Measurements from ENCODE around the gene EPN2. TPM values are rescaled to one million over a fixed set of nuclear protein-coding genes. Genes with fewer than 3 reads are reported as not detected.

Gene EPN2
- total and polyA plus RNA-seq, 9 donors = 21.6 to 68.9 (median 52.7) TPM

- 59 to 68% (median 64%) methylated on average over 14 of the region's 14 CpGs for WGBS, 3 donors
- Histone ChIP-seq H3K9me3 (no peaks in the 10 kb centered on the region), H3K27ac (no peak overlapping the region), H3K36me3 (no peaks in the 10 kb centered on the region), H3K27me3 (no peaks in the 10 kb centered on the region), H3K4me1 (ENCODE audit: insufficient read depth) (peaks cover 2% of the 10 kb centered on the region), H3K4me3 (no peak overlapping the region)
- peak in 3 of 5 donors; percentile 19 to 36 (median 31) for DNase-seq
- intact Hi-C loops (cut with DNase I) = loop anchor here (1.0 to 10.0 kb wide), 5 partner anchors 82 to 402 kb away; no protein-coding TSS in a partner anchor
- TF ChIP-seq EP300 (IDR thresholded peaks at IDR 0.05) = no peak
- no peak for TF ChIP-seq CTCF (IDR thresholded peaks at IDR 0.05)
- TF ChIP-seq POLR2A (IDR thresholded peaks at IDR 0.05) = no peak
Measured at GRCh38 chr17:19364699-19365498, 127.7 kb downstream of the EPN2 start.

GRCh38 chr17:19365499-19365817 lies 128.3 kb downstream of the EPN2 start:
- Histone ChIP-seq H3K4me1 (ENCODE audit: insufficient read depth) (peaks cover 2% of the 10 kb centered on the region), H3K9me3 (no peaks in the 10 kb centered on the region), H3K4me3 (no peak overlapping the region), H3K27ac (no peak overlapping the region), H3K27me3 (no peaks in the 10 kb centered on the region), H3K36me3 (no peaks in the 10 kb centered on the region)
- intact Hi-C loops (cut with DNase I) = loop anchor here in 2 of 4 donors (10.0 kb wide), 2 partner anchors 389 to 399 kb away; no protein-coding TSS in a partner anchor
- TF ChIP-seq POLR2A (IDR thresholded peaks at IDR 0.05) = no peak
- TF ChIP-seq EP300 (IDR thresholded peaks at IDR 0.05) = no peak
- TF ChIP-seq CTCF (IDR thresholded peaks at IDR 0.05) = no peak
- WGBS, 3 donors = 78 to 82% (median 80%) methylated on average over 4 of the region's 4 CpGs
- no peak for DNase-seq

- no peaks in the 10 kb centered on the region for H3K9me3 ChIP-seq
Measured at GRCh38 chr17:19365833-19366636, 128.9 kb downstream of the EPN2 start.

More at GRCh38 chr17:19365833-19366636, 128.9 kb downstream of the EPN2 start:
- intact Hi-C loops (cut with DNase I) = loop anchor here in 2 of 4 donors (10.0 kb wide), 2 partner anchors 389 to 399 kb away; no protein-coding TSS in a partner anchor
- WGBS, 3 donors = 90 to 91% (median 90%) methylated on average over 9 of the region's 9 CpGs
- H3K4me1 ChIP-seq (ENCODE audit: insufficient read depth) = peaks cover 2% of the 10 kb centered on the region
- TF ChIP-seq POLR2A (IDR thresholded peaks at IDR 0.05) = no peak
- TF ChIP-seq CTCF (IDR thresholded peaks at IDR 0.05) = no peak
- no peak for TF ChIP-seq EP300 (IDR thresholded peaks at IDR 0.05)
- H3K36me3 ChIP-seq = no peaks in the 10 kb centered on the region
- no peak overlapping the region for H3K4me3 ChIP-seq
- H3K27ac ChIP-seq = no peak overlapping the region
- no peaks in the 10 kb centered on the region for H3K27me3 ChIP-seq
- DNase-seq = no peak
